ENCODE data around the gene PPFIBP2.

The PPFIBP2 gene

GRCh38 chr11:7605186-7605943 is 91.6 kb downstream of the PPFIBP2 start:
- no peak for DNase-seq

- DNase-seq: no peak
Observed at GRCh38 chr11:7606496-7606895, 92.7 kb downstream of the PPFIBP2 start.

GRCh38 chr11:7609015-7609414 is 95.2 kb downstream of the PPFIBP2 start:
- DNase-seq: no peak

GRCh38 chr11:7609521-7609920 is 95.7 kb downstream of the PPFIBP2 start:
- DNase-seq: no peak

- no peak for DNase-seq
Observed at GRCh38 chr11:7610393-7610792, 96.6 kb downstream of the PPFIBP2 start.

GRCh38 chr11:7611411-7611810 is 97.6 kb downstream of the PPFIBP2 start:
- no peak for DNase-seq

GRCh38 chr11:7612056-7612660 is 98.4 kb downstream of the PPFIBP2 start:
- DNase-seq: no peak

- no peak for DNase-seq
Observed at GRCh38 chr11:7612661-7613393, 99.0 kb downstream of the PPFIBP2 start.

- DNase-seq: no peak
Observed at GRCh38 chr11:7613394-7613720, 99.6 kb downstream of the PPFIBP2 start.

- no peak for DNase-seq
Observed at GRCh38 chr11:7614656-7615055, 100.9 kb downstream of the PPFIBP2 start.

GRCh38 chr11:7617032-7617431 is 103.2 kb downstream of the PPFIBP2 start:
- DNase-seq: no peak

GRCh38 chr11:7619322-7619721 is 105.5 kb downstream of the PPFIBP2 start:
- DNase-seq: no peak

GRCh38 chr11:7621090-7621489 is 107.3 kb downstream of the PPFIBP2 start:
- no peak for DNase-seq

- no peak for DNase-seq
Observed at GRCh38 chr11:7621554-7621953, 107.8 kb downstream of the PPFIBP2 start.

- DNase-seq: no peak
Observed at GRCh38 chr11:7622721-7623120, 108.9 kb downstream of the PPFIBP2 start.

GRCh38 chr11:7628660-7629059 is 114.9 kb downstream of the PPFIBP2 start:
- no peak for DNase-seq

- DNase-seq: no peak
Observed at GRCh38 chr11:7630002-7630401, 116.2 kb downstream of the PPFIBP2 start.

GRCh38 chr11:7632211-7632610 is 118.4 kb downstream of the PPFIBP2 start:
- DNase-seq: no peak

- no peak for DNase-seq
Observed at GRCh38 chr11:7635137-7635536, 121.3 kb downstream of the PPFIBP2 start.

- no peak for DNase-seq
Observed at GRCh38 chr11:7635708-7636107, 121.9 kb downstream of the PPFIBP2 start.

- no peak for DNase-seq
Observed at GRCh38 chr11:7636350-7636749, 122.6 kb downstream of the PPFIBP2 start.

- no peak for DNase-seq
Observed at GRCh38 chr11:7637447-7638157, 123.8 kb downstream of the PPFIBP2 start.
